WTC11 (cell line): Measurements from ENCODE around the gene PRXL2C. TPM values are rescaled to one million over a fixed set of nuclear protein-coding genes. Genes with fewer than 3 reads are reported as not detected.

ENCODE experiments used
- ATAC-seq: fragments of 200-7000 bp; cut with Tn5 transposase; 2 replicates; pipeline ENCODE4 v1.10.0; 2021; ENCODE audit warnings: mild to moderate bottlenecking, moderate library complexity
- CTCF ChIA-PET: fragments of 300-600 bp; sonication (Branson Sonifier 250); formaldehyde crosslinking; loops from one replicate; lab custom pipeline; 2021; ENCODE audit warnings: antibody characterized with exemption; lab: Charles Lee
- POLR2A ChIA-PET: fragments of 350-600 bp; sonication (Branson Sonifier 250); formaldehyde crosslinking; loops from one replicate; lab custom pipeline; 2021; ENCODE audit warnings: antibody characterized with exemption; lab: Charles Lee
- DNase-seq: peaks from one replicate; pipeline ENCODE4 v3.0.0; 2021; ENCODE audit warnings: low spot score
- H3K27ac Mint-ChIP-seq: 2 replicates; pipeline ENCODE4 v1.8.0; 2021; ENCODE audit warnings: mixed read lengths
- H3K27me3 Mint-ChIP-seq: 2 replicates; pipeline ENCODE4 v1.8.0; 2021; ENCODE audit warnings: low read depth, mild to moderate bottlenecking, moderate library complexity, mixed read lengths
- H3K36me3 Mint-ChIP-seq: 2 replicates; pipeline ENCODE4 v1.8.0; 2021; ENCODE audit warnings: mixed read lengths
- H3K4me1 Mint-ChIP-seq: 2 replicates; pipeline ENCODE4 v1.8.0; 2022; ENCODE audit warnings: mixed read lengths
- H3K4me3 Mint-ChIP-seq: 2 replicates; pipeline ENCODE4 v1.8.0; 2021; ENCODE audit warnings: mild to moderate bottlenecking, moderate library complexity, mixed read lengths
- H3K9me3 Mint-ChIP-seq: 2 replicates; pipeline ENCODE4 v1.8.0; 2021; ENCODE audit warnings: mixed read lengths
- CDX4 ChIP-seq: fragments of 250-450 bp; sonication (Bioruptor Pico); IDR thresholded peaks from 2 replicates; pipeline ENCODE4 v1.9.0; 2021; ENCODE audit warnings: moderate library complexity, mild to moderate bottlenecking, inconsistent platforms, borderline replicate concordance
- CTCF ChIP-seq: fragments of 200-600 bp; IDR thresholded peaks from 2 replicates; pipeline ENCODE4 v1.8.0; 2022; ENCODE audit warnings: antibody characterized with exemption
- GTF2I ChIP-seq: fragments of 250-450 bp; sonication (Bioruptor Pico); conservative IDR thresholded peaks from 2 replicates; pipeline ENCODE4 v1.4.0; 2021; ENCODE audit warnings: mild to moderate bottlenecking
- KAT7 ChIP-seq: sonication (generic); formaldehyde crosslinking; IDR thresholded peaks from 2 replicates; pipeline ENCODE4 v1.8.1; 2023; ENCODE audit warnings: missing genetic modification reagents, mild to moderate bottlenecking, borderline replicate concordance
- NFATC4 ChIP-seq: fragments of 250-450 bp; sonication (Bioruptor Pico); IDR thresholded peaks from 2 replicates; pipeline ENCODE4 v1.9.0; 2021; ENCODE audit warnings: mild to moderate bottlenecking
- PRRX2 ChIP-seq: fragments of 250-450 bp; sonication (Bioruptor Pico); IDR thresholded peaks from 2 replicates; pipeline ENCODE4 v1.8.0; 2021; ENCODE audit warnings: mild to moderate bottlenecking
- RELA ChIP-seq: sonication (generic); formaldehyde crosslinking; IDR thresholded peaks from 2 replicates; pipeline ENCODE4 v1.8.1; 2022; ENCODE audit warnings: missing genetic modification reagents, mild to moderate bottlenecking, borderline replicate concordance
- SP1 ChIP-seq: sonication (generic); formaldehyde crosslinking; conservative IDR thresholded peaks from 2 replicates; pipeline ENCODE4 v1.8.1; 2022; ENCODE audit warnings: missing genetic modification reagents
- STAT6 ChIP-seq: sonication (generic); formaldehyde crosslinking; conservative IDR thresholded peaks from 2 replicates; pipeline ENCODE4 v1.8.1; 2023; ENCODE audit warnings: mild to moderate bottlenecking, low read depth, missing genetic modification reagents, moderate library complexity
- TP53 ChIP-seq: sonication (generic); formaldehyde crosslinking; IDR thresholded peaks from 2 replicates; pipeline ENCODE4 v1.8.1; 2023; ENCODE audit warnings: mild to moderate bottlenecking, missing genetic modification reagents
- USF1 ChIP-seq: sonication (generic); formaldehyde crosslinking; IDR thresholded peaks from 2 replicates; pipeline ENCODE4 v1.8.0; 2022; ENCODE audit warnings: mild to moderate bottlenecking, missing genetic modification reagents
- ZNF263 ChIP-seq: sonication (generic); formaldehyde crosslinking; IDR thresholded peaks from 2 replicates; pipeline ENCODE4 v1.8.1; 2022; ENCODE audit warnings: low read depth, mild to moderate bottlenecking, moderate library complexity, missing genetic modification reagents
- ZNF317 ChIP-seq: sonication (generic); formaldehyde crosslinking; IDR thresholded peaks from 2 replicates; pipeline ENCODE4 v1.8.1; 2023; ENCODE audit warnings: low read depth, mild to moderate bottlenecking, moderate library complexity, missing genetic modification reagents, borderline replicate concordance
- ZNF396 ChIP-seq: fragments of 250-450 bp; sonication (Bioruptor Pico); IDR thresholded peaks from 2 replicates; pipeline ENCODE4 v1.8.0; 2021; ENCODE audit warnings: mild to moderate bottlenecking, moderate library complexity, borderline replicate concordance
- ZNF512 ChIP-seq: sonication (generic); formaldehyde crosslinking; IDR thresholded peaks from 2 replicates; pipeline ENCODE4 v1.8.1; 2022; ENCODE audit warnings: missing genetic modification reagents, borderline replicate concordance
- total RNA-seq: library from RNA; stranded (reverse); gene quantifications from 3 replicates; pipeline ENCODE4 v1.2.3, GENCODE V29; 2021
- TF ChIP-seq, protein P1 (sequence below): sonication (generic); formaldehyde crosslinking; IDR thresholded peaks from 2 replicates; pipeline ENCODE4 v1.8.1; 2023; ENCODE audit warnings: mild to moderate bottlenecking, missing genetic modification reagents, moderate library complexity
- TF ChIP-seq, protein P2 (sequence below): sonication (generic); formaldehyde crosslinking; IDR thresholded peaks from 2 replicates; pipeline ENCODE4 v1.8.0; 2022; ENCODE audit warnings: mild to moderate bottlenecking, missing genetic modification reagents
- TF ChIP-seq, protein P3 (sequence below): sonication (generic); formaldehyde crosslinking; IDR thresholded peaks from 2 replicates; pipeline ENCODE4 v1.8.1; 2023; ENCODE audit warnings: mild to moderate bottlenecking, missing genetic modification reagents

PRXL2C gene
- total RNA-seq, 1 experiment from 2014 or later = 7.5 TPM

- no peak for ATAC-seq
- H3K27ac Mint-ChIP-seq = no peak overlapping the region
Observed at GRCh38 chr9:96649620-96650324, 5.3 kb downstream of the PRXL2C start.

More at GRCh38 chr9:96649620-96650324, 5.3 kb downstream of the PRXL2C start:
- ChIA-PET POLR2A (no interaction called here), CTCF (interaction anchor here (0.6 kb wide), 1 partner anchor 17 kb away, joined by 4 read pairs; no protein-coding TSS in a partner anchor)
- no peak for DNase-seq
- Mint-ChIP-seq H3K36me3 (peaks cover 8% of the 10 kb centered on the region), H3K27me3 (no peaks in the 10 kb centered on the region), H3K9me3 (no peaks in the 10 kb centered on the region), H3K4me1 (no peaks in the 10 kb centered on the region), H3K4me3 (no peak overlapping the region)
- TF ChIP-seq PRRX2 (CRISPR knock-in tag) (no peak), NFATC4 (no peak), ZNF512 (no peak), USF1 (CRISPR knock-in tag) (no peak), CDX4 (no peak), STAT6 (no peak), CTCF (no peak), ZNF396 (CRISPR knock-in tag) (no peak), ZNF317 (CRISPR knock-in tag) (no peak), KAT7 (CRISPR knock-in tag) (no peak), SP1 (CRISPR knock-in tag) (no peak), GTF2I (CRISPR knock-in tag) (no peak), ZNF263 (CRISPR knock-in tag) (no peak), TP53 (no peak), RELA (no peak)
- TF ChIP-seq, protein P1, sequence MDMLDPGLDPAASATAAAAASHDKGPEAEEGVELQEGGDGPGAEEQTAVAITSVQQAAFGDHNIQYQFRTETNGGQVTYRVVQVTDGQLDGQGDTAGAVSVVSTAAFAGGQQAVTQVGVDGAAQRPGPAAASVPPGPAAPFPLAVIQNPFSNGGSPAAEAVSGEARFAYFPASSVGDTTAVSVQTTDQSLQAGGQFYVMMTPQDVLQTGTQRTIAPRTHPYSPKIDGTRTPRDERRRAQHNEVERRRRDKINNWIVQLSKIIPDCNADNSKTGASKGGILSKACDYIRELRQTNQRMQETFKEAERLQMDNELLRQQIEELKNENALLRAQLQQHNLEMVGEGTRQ (CRISPR knock-in tag) = no peak
- TF ChIP-seq, protein P2, sequence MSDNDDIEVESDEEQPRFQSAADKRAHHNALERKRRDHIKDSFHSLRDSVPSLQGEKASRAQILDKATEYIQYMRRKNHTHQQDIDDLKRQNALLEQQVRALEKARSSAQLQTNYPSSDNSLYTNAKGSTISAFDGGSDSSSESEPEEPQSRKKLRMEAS (CRISPR knock-in tag) = no peak
- TF ChIP-seq, protein P3, sequence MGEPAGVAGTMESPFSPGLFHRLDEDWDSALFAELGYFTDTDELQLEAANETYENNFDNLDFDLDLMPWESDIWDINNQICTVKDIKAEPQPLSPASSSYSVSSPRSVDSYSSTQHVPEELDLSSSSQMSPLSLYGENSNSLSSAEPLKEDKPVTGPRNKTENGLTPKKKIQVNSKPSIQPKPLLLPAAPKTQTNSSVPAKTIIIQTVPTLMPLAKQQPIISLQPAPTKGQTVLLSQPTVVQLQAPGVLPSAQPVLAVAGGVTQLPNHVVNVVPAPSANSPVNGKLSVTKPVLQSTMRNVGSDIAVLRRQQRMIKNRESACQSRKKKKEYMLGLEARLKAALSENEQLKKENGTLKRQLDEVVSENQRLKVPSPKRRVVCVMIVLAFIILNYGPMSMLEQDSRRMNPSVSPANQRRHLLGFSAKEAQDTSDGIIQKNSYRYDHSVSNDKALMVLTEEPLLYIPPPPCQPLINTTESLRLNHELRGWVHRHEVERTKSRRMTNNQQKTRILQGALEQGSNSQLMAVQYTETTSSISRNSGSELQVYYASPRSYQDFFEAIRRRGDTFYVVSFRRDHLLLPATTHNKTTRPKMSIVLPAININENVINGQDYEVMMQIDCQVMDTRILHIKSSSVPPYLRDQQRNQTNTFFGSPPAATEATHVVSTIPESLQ (CRISPR knock-in tag) = no peak
